Endothelial cell of umbilical vein (primary cell): Measurements from ENCODE around the gene PI4KB. TPM values are rescaled to one million over a fixed set of nuclear protein-coding genes. Genes with fewer than 3 reads are reported as not detected.

ENCODE experiments used
- BruUV-seq: library from RNA; stranded (reverse); fragments of 400-500 nt; replicated peaks from 2 replicates; lab custom pipeline; 2021; lab: Mats Ljungman, UMichigan
- CTCF ChIA-PET: fragments of 300-600, 350-600 bp; sonication (Branson Sonifier 250); formaldehyde crosslinking; loops from one replicate; lab custom pipeline; 2021; ENCODE audit warnings: antibody characterized with exemption, inconsistent platforms; lab: Charles Lee
- POLR2A ChIA-PET: fragments of 300-600, 350-600 bp; sonication (Branson Sonifier 250); formaldehyde crosslinking; loops from one replicate; lab custom pipeline; 2021; ENCODE audit warnings: antibody characterized with exemption, inconsistent platforms; lab: Charles Lee
- DNase-seq: peaks from one replicate; pipeline ENCODE4 v3.0.0-alpha.2; 2011; ENCODE audit warnings: low read depth, low spot score
- FAIRE-seq: peaks from 2 replicates; lab custom pipeline; 2011; peaks lifted over from hg19 to GRCh38; lab: Jason Lieb, UNC
- H2AFZ ChIP-seq: 2 replicates; pipeline ENCODE4 v1.6.0; 2012; ENCODE audit warnings: low read depth, low read length, control low read depth, inconsistent platforms
- H3K27ac ChIP-seq: 2 replicates; pipeline ENCODE4 v1.5.1; 2011; ENCODE audit warnings: low read depth, mild to moderate bottlenecking, control low read depth, low read length, moderate library complexity; ENCODE audit not compliant: insufficient read depth
- H3K27me3 ChIP-seq, 2 experiments: 2 replicates each; pipeline versions ENCODE4 v1.6.0 to v1.6.1; 2011; ENCODE audit warnings: low read length in 2 of 2, mixed read lengths in 1 of 2; ENCODE audit not compliant: control insufficient read depth in 2 of 2, insufficient read depth in 2 of 2
- H3K36me3 ChIP-seq, 2 experiments: 2 replicates in 1 of 2; 3 replicates in 1 of 2; pipeline ENCODE4 v1.5.1; 2011; ENCODE audit warnings: low read length in 2 of 2, mild to moderate bottlenecking in 1 of 2, moderate library complexity in 1 of 2; ENCODE audit not compliant: control insufficient read depth in 2 of 2, insufficient read depth in 2 of 2; ENCODE audit errors: extremely low read depth in 1 of 2
- H3K4me1 ChIP-seq: 3 replicates; pipeline ENCODE4 v1.5.1; 2011; ENCODE audit warnings: mild to moderate bottlenecking, low read length; ENCODE audit not compliant: control insufficient read depth, insufficient read depth; ENCODE audit errors: extremely low read depth
- H3K4me2 ChIP-seq: 2 replicates; pipeline ENCODE4 v1.6.1; 2011; ENCODE audit warnings: low read length, control low read depth, mixed read lengths; ENCODE audit not compliant: insufficient read depth
- H3K4me3 ChIP-seq, 3 experiments: fragments of 200-600 bp in 1 of 3; sonication (generic), shearing (Covaris generic) in 1 of 3; replicated peaks in 1 of 3; 2 replicates each; pipeline ENCODE4 v1.5.1; 2011 to 2016; ENCODE audit warnings: control low read depth in 3 of 3, low read length in 3 of 3, mild to moderate bottlenecking in 2 of 3, inconsistent platforms in 1 of 3, low read depth in 1 of 3, moderate library complexity in 1 of 3; ENCODE audit not compliant: insufficient read depth in 1 of 3
- H3K79me2 ChIP-seq: 2 replicates; pipeline ENCODE4 v1.6.0; 2012; ENCODE audit warnings: low read length, inconsistent platforms; ENCODE audit not compliant: control insufficient read depth, insufficient read depth
- H3K9ac ChIP-seq: replicated peaks from 2 replicates; pipeline ENCODE3; 2011; ENCODE audit warnings: low read length, control low read depth; ENCODE audit not compliant: insufficient read depth; ENCODE audit errors: extremely low read depth
- H3K9me1 ChIP-seq: replicated peaks from 3 replicates; pipeline ENCODE4 v1.6.0; 2011; ENCODE audit warnings: mild to moderate bottlenecking, low read length; ENCODE audit not compliant: control insufficient read depth, insufficient read depth; ENCODE audit errors: extremely low read depth
- H3K9me3 ChIP-seq: replicated peaks from 2 replicates; pipeline ENCODE4 v1.5.1; 2012; ENCODE audit warnings: low read length, inconsistent platforms; ENCODE audit not compliant: control insufficient read depth, insufficient read depth
- H4K20me1 ChIP-seq: replicated peaks from 2 replicates; pipeline ENCODE3; 2011; ENCODE audit warnings: mild to moderate bottlenecking, low read length; ENCODE audit not compliant: control insufficient read depth, insufficient read depth; ENCODE audit errors: extremely low read depth
- CTCF ChIP-seq, 2 donors: IDR thresholded peaks; 1 replicate in 1 of 2; 2 replicates in 1 of 2; pipeline ENCODE4 v1.5.1; 2011; ENCODE audit warnings: low read length in 2 of 2, mild to moderate bottlenecking in 2 of 2, moderate library complexity in 2 of 2, control low read depth in 1 of 2, inconsistent platforms in 1 of 2, low read depth in 1 of 2; ENCODE audit not compliant: insufficient read depth in 1 of 2; ENCODE audit errors: extremely low read depth in 1 of 2
- FOS ChIP-seq: IDR thresholded peaks from 2 replicates; pipeline ENCODE4 v1.6.1; 2011; ENCODE audit warnings: mild to moderate bottlenecking, low read length, moderate library complexity, borderline replicate concordance; ENCODE audit not compliant: insufficient read depth
- GATA2 ChIP-seq: IDR thresholded peaks from 2 replicates; pipeline ENCODE4 v1.7.0; 2011; ENCODE audit warnings: low read depth, mild to moderate bottlenecking, moderate library complexity, mixed read lengths, low read length; ENCODE audit not compliant: insufficient read length, insufficient read depth
- MAX ChIP-seq: IDR thresholded peaks from 2 replicates; pipeline ENCODE4 v1.6.1; 2011; ENCODE audit not compliant: insufficient read depth, insufficient read length
- MYC ChIP-seq: IDR thresholded peaks from one replicate; pipeline ENCODE4 v1.6.1; 2011; ENCODE audit warnings: mild to moderate bottlenecking, low read depth, low read length
- POLR2A ChIP-seq: IDR thresholded peaks from 2 replicates; pipeline ENCODE4 v1.6.1; 2012; ENCODE audit warnings: low read depth, mild to moderate bottlenecking, control low read depth, low read length
- POLR2AphosphoS5 ChIP-seq: IDR thresholded peaks from 2 replicates; pipeline ENCODE4 v1.6.1; 2012; ENCODE audit warnings: low read depth, mild to moderate bottlenecking, control low read depth, low read length, moderate library complexity; ENCODE audit not compliant: insufficient read depth
- dilution Hi-C: fragments of 300-500 bp; cut with MboI; formaldehyde crosslinking; loops from one replicate; pipeline ENCODE4 v1.15.0; 2019; ENCODE audit warnings: low sequenced_read_pairs; ENCODE audit not compliant: extremely low pct_ligation_motif_present
- intact Hi-C: fragments of 100-400 bp; cut with micrococcal nuclease; formaldehyde crosslinking; loops from one replicate; pipeline ENCODE4 v1.10.0; 2022
- polyA plus RNA-seq, 4 experiments: library from polyadenylated mRNA; depleted of rRNA in 3 of 4; stranded (reverse) in 3 of 4; unstranded in 1 of 4; fragments of >200 nt; gene quantifications; 2 replicates each; pipeline versions ENCODE4 v1.2.1 to v1.2.3, GENCODE V29; 2011 to 2012; ENCODE audit warnings: missing spikeins in 1 of 4
- total RNA-seq: library from RNA; stranded (reverse); gene quantifications from 2 replicates; pipeline ENCODE4 v1.2.3, GENCODE V29; 2021

Gene PI4KB
- total and polyA plus RNA-seq, 2 donors (not counting 3 experiments of a cell fraction or from before 2014, with no cell fraction given), result 60.9 to 67.8 TPM

GRCh38 chr1:151346769-151347522 is 19.7 kb upstream of the PI4KB start, which contains the start of gene RFX5:
Gene RFX5 (minus strand): TSS chr1:151347252. CDS start chr1:151346320, 932 bp downstream.
- Histone ChIP-seq H3K36me3 (peaks cover 3 to 16% of the 10 kb centered on the region in 2 experiments), H3K27me3 (no peaks in the 10 kb centered on the region), H4K20me1 (no peaks in the 10 kb centered on the region), H3K9me3 (no peaks in the 10 kb centered on the region), H3K4me2 (peak within 1 kb of the TSS; percentile 83), H3K4me1 (peaks cover 11% of the 10 kb centered on the region), H3K4me3 (peak within 1 kb of the TSS; percentile 4 to 49 (median 48)), H3K9me1 (no peaks in the 10 kb centered on the region), H3K9ac (peak within 1 kb of the TSS; percentile 68), H3K79me2 (peaks cover 4% of the 10 kb centered on the region), H3K27ac (peak within 1 kb of the TSS; percentile 71), H2AFZ (peak within 1 kb of the TSS; percentile 98)
- intact Hi-C loops (loop anchor here (1.0 to 10.0 kb wide), 5 partner anchors 25 to 490 kb away; partner anchors contain the start of genes C2CD4D, PSMB4 and SELENBP1), dilution Hi-C loops (no loop called here)
- FAIRE-seq (peak; percentile 98), DNase-seq (peak; percentile 99)
- TF ChIP-seq POLR2A, result no peak
- TF ChIP-seq GATA2, result no peak
- TF ChIP-seq CTCF (IDR thresholded peaks at IDR 0.05; ENCODE audit: extremely low read depth in 1 of 2, insufficient read depth in 1 of 2, low read depth in 1 of 2, low read length in 2 of 2), result no peak
- peak; percentile 28 for TF ChIP-seq POLR2AphosphoS5
- TF ChIP-seq FOS, result no peak
- peak; percentile 46 for TF ChIP-seq MAX
- no peak for TF ChIP-seq MYC
- BruUV-seq, result TSS peak; percentile 82
- ChIA-PET POLR2A (interaction anchor here (0.6 kb wide), 1 partner anchor 59 kb away, joined by 3 read pairs; no protein-coding TSS in a partner anchor), CTCF (interaction anchor here (1.0 kb wide), 2 partner anchors 46 to 65 kb away, joined by 3 to 4 read pairs; no protein-coding TSS in a partner anchor)
